Measurements from ENCODE around the gene TIMM29.

TIMM29 gene

DNA sequence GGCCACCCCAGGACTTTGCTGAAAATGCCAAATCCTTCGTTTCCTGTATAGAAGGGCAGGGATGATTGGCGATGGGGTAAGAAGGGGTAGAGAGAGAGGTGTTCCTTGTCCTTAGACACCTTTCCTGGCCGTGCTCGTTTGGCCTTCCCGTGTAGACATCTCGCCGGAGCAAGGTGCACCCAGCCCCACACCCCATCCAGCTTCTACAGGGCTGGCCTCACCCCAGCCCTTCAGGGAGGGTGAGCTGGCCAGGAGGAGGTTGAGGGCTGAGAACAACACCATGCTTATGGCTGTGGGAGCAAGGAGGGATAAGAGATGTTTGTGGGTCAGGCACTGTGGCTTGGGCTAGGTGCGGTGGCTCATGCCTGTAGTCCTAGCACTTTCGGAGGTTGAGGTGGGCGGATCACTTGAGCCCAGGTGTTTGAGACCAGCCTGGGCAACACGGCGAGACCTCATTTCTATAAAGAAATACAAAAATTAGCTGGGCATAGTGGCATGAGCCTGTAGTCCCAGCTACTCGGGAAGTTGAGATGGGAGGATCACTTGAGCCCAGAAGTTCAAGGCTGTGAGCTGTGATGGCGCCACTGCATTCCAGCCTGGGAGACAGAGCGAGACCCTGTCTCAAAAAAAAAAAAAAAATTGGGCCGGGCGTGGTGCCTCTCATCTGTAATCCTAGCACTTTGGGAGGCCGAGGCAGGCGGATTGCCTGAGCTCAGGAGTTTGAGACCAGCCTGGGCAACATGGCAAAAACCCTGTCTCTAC is 47.7 kb downstream of the TIMM29 start:
- H3K9me3 Mint-ChIP-seq = no peaks in the 10 kb centered on the region
- no peak overlapping the region for H3K4me3 Mint-ChIP-seq
- H3K4me1 Mint-ChIP-seq (ENCODE audit: low read depth) = peaks cover 13% of the 10 kb centered on the region
- no peaks in the 10 kb centered on the region for H3K27me3 Mint-ChIP-seq (ENCODE audit: low read depth)
- H3K36me3 Mint-ChIP-seq (ENCODE audit: low read depth) = peaks cover 1% of the 10 kb centered on the region
- H3K27ac Mint-ChIP-seq = no peak overlapping the region

DNA sequence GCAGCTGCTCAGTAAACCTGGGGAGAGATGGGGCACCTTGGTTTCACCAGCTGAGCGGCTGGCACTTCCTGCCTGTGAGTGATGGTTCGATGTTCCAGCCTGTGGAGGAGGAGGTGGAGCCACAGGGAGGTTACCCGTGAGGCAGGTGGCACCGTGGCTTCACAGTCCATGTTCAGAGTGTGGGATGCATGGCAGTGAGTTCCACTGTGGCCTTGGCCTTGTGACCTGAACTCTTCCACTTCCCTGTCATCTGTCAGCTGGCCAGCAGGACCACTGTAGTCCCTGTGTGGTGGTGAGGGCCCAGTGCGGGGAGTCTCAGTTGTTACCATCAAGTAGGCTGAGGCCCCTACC is 49.1 kb downstream of the TIMM29 start:
- H3K36me3 Mint-ChIP-seq (ENCODE audit: low read depth) = peaks cover 1% of the 10 kb centered on the region
- no peaks in the 10 kb centered on the region for H3K9me3 Mint-ChIP-seq
- no peak overlapping the region for H3K4me3 Mint-ChIP-seq
- no peaks in the 10 kb centered on the region for H3K27me3 Mint-ChIP-seq (ENCODE audit: low read depth)
- no peak overlapping the region for H3K27ac Mint-ChIP-seq
- H3K4me1 Mint-ChIP-seq (ENCODE audit: low read depth) = peaks cover 13% of the 10 kb centered on the region
